ENCODE measurements around the gene XPR1. TPM values are rescaled to one million over a fixed set of nuclear protein-coding genes. Genes with fewer than 3 reads are reported as not detected.

The XPR1 gene
- polyA plus RNA-seq, 1 donor (not counting 4 experiments of a cell fraction or from before 2014, with no cell fraction given): 40.0 TPM

DNA sequence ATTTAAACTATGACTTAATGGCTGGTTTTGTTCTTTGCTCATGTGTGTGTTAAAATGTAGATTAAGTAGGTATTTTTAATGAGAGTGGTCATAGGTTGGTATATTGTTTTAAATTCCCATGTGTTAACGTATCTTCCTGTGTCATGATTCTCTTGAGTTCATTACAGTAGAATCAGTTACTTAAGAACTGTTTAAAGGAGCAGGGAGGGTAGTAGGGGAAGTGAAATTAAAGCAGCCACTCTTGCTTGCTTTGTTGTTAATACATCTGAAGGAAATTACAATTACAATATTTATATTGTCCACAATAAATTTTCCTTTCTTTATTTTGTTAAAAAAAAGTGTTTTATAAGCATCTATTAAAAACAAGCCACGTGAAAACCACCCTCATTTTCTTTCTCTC lies 161.6 kb downstream of the XPR1 start:
- Histone ChIP-seq H3K36me3 (ENCODE audit: control insufficient read depth in 2 of 2, extremely low read depth in 1 of 2, insufficient read depth in 2 of 2, low read length in 2 of 2) (no peaks in the 10 kb centered on the region), H3K27ac (ENCODE audit: control insufficient read depth, insufficient read depth, low read length) (no peak overlapping the region), H3K27me3 (ENCODE audit: control insufficient read depth, extremely low read depth, insufficient read depth, low read length) (no peaks in the 10 kb centered on the region), H2AFZ (ENCODE audit: control insufficient read depth, low read length) (no peak overlapping the region), H3K4me3 (ENCODE audit: control insufficient read depth in 2 of 3, extremely low read depth in 1 of 3, insufficient read depth in 2 of 3, low read depth in 1 of 3, low read length in 3 of 3) (no peak overlapping the region), H3K9ac (ENCODE audit: control insufficient read depth, extremely low read depth, insufficient read depth, low read length) (no peak overlapping the region), H3K9me1 (ENCODE audit: control insufficient read depth, extremely low read depth, insufficient read depth, low read length) (no peaks in the 10 kb centered on the region), H3K9me3 (ENCODE audit: control insufficient read depth, low read depth, low read length) (no peaks in the 10 kb centered on the region), H3K79me2 (ENCODE audit: control insufficient read depth, insufficient read depth, low read length) (no peaks in the 10 kb centered on the region), H3K4me2 (ENCODE audit: control insufficient read depth, extremely low read depth, insufficient read depth, low read depth, low read length) (no peak overlapping the region), H3K4me1 (ENCODE audit: control insufficient read depth, extremely low read depth, insufficient read depth, low read length) (peaks cover 6% of the 10 kb centered on the region), H4K20me1 (ENCODE audit: control insufficient read depth, extremely low read depth, insufficient read depth, low read length) (no peaks in the 10 kb centered on the region)
- dilution Hi-C loops (cut with MboI; ENCODE audit: extremely low pct_ligation_motif_present, low sequenced_read_pairs): no loop called here
- FAIRE-seq: no peak
- no peak for TF ChIP-seq EZH2 (IDR thresholded peaks at IDR 0.05; ENCODE audit: low read length)
- TF ChIP-seq, protein P1, sequence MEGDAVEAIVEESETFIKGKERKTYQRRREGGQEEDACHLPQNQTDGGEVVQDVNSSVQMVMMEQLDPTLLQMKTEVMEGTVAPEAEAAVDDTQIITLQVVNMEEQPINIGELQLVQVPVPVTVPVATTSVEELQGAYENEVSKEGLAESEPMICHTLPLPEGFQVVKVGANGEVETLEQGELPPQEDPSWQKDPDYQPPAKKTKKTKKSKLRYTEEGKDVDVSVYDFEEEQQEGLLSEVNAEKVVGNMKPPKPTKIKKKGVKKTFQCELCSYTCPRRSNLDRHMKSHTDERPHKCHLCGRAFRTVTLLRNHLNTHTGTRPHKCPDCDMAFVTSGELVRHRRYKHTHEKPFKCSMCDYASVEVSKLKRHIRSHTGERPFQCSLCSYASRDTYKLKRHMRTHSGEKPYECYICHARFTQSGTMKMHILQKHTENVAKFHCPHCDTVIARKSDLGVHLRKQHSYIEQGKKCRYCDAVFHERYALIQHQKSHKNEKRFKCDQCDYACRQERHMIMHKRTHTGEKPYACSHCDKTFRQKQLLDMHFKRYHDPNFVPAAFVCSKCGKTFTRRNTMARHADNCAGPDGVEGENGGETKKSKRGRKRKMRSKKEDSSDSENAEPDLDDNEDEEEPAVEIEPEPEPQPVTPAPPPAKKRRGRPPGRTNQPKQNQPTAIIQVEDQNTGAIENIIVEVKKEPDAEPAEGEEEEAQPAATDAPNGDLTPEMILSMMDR (optimal IDR thresholded peaks at IDR 0.05 in 1 of 3, IDR thresholded peaks at IDR 0.05 in 1 of 3, conservative IDR thresholded peaks at IDR 0.05 in 1 of 3; ENCODE audit: extremely low read depth in 1 of 3, insufficient read depth in 2 of 3, low read length in 3 of 3): no peak
- DNase-seq (ENCODE audit: low read depth, low spot score): no peak

DNA sequence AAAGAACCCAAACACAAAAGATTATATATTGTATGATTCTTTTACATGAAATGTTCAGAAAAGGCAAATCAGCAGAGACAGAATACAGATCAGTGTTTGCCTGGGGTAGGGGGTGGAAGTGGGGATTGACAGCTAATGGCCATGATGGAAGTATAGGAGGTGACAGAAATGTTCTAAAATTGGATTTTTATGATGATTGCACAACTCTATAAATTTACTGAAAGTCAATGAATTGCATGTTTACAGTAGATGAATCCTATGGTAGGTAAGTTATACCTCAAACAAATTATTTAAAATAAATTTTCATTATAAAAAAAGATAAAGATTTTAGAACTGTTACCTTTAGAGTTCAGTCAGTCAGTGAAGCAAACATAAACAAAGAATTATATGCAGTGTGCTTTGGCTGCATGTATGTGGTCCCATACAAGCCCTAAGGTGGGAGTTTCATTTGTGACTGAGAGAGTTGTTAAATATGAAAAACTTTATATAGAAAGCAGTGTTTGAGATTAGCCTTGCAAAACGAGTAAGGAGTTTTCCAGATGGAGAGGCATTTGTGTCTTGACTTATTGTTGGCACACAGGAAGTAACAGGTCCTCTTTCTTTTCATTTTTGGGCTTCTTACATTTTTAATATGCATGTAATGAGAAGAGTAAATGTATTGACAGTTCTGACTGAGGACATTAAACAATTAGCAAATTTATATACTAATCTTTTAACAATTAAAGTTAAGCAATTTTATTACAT lies 165.2 kb downstream of the XPR1 start:
- H3K9me3 ChIP-seq (ENCODE audit: control insufficient read depth, low read depth, low read length): no peaks in the 10 kb centered on the region
- H3K4me3 ChIP-seq (ENCODE audit: control insufficient read depth in 2 of 3, extremely low read depth in 1 of 3, insufficient read depth in 2 of 3, low read depth in 1 of 3, low read length in 3 of 3): no peak overlapping the region
- no peaks in the 10 kb centered on the region for H3K9me1 ChIP-seq (ENCODE audit: control insufficient read depth, extremely low read depth, insufficient read depth, low read length)
- H3K27ac ChIP-seq (ENCODE audit: control insufficient read depth, insufficient read depth, low read length): no peak overlapping the region
- no peak overlapping the region for H3K4me2 ChIP-seq (ENCODE audit: control insufficient read depth, extremely low read depth, insufficient read depth, low read depth, low read length)
- H3K79me2 ChIP-seq (ENCODE audit: control insufficient read depth, insufficient read depth, low read length): no peaks in the 10 kb centered on the region
- TF ChIP-seq EZH2 (IDR thresholded peaks at IDR 0.05; ENCODE audit: low read length): no peak
- TF ChIP-seq, protein P1 (optimal IDR thresholded peaks at IDR 0.05 in 1 of 3, IDR thresholded peaks at IDR 0.05 in 1 of 3, conservative IDR thresholded peaks at IDR 0.05 in 1 of 3; ENCODE audit: extremely low read depth in 1 of 3, insufficient read depth in 2 of 3, low read length in 3 of 3): no peak
- FAIRE-seq (no peak), DNase-seq (ENCODE audit: low read depth, low spot score) (no peak)
- no peaks in the 10 kb centered on the region for H3K36me3 ChIP-seq (ENCODE audit: control insufficient read depth in 2 of 2, extremely low read depth in 1 of 2, insufficient read depth in 2 of 2, low read length in 2 of 2)
- dilution Hi-C loops (cut with MboI; ENCODE audit: extremely low pct_ligation_motif_present, low sequenced_read_pairs): no loop called here
- H3K4me1 ChIP-seq (ENCODE audit: control insufficient read depth, extremely low read depth, insufficient read depth, low read length): peaks cover under 1% of the 10 kb centered on the region
- H3K27me3 ChIP-seq (ENCODE audit: control insufficient read depth, extremely low read depth, insufficient read depth, low read length): no peaks in the 10 kb centered on the region
- no peaks in the 10 kb centered on the region for H4K20me1 ChIP-seq (ENCODE audit: control insufficient read depth, extremely low read depth, insufficient read depth, low read length)
- H2AFZ ChIP-seq (ENCODE audit: control insufficient read depth, low read length): no peak overlapping the region
- no peak overlapping the region for H3K9ac ChIP-seq (ENCODE audit: control insufficient read depth, extremely low read depth, insufficient read depth, low read length)

Data from keratinocyte (primary cell).